NK-92 treated with Interleukin-12 subunit alpha and Interleukin-12 subunit beta, amount 100 ng/mL, for 24 hours (cell line): ENCODE measurements around the gene OPALIN.

Experiments
- DNase-seq: peaks from one replicate; lab custom pipeline; 2025; lab: John Stamatoyannopoulos, UW

Gene OPALIN, protein sequence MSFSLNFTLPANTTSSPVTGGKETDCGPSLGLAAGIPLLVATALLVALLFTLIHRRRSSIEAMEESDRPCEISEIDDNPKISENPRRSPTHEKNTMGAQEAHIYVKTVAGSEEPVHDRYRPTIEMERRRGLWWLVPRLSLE

DNA sequence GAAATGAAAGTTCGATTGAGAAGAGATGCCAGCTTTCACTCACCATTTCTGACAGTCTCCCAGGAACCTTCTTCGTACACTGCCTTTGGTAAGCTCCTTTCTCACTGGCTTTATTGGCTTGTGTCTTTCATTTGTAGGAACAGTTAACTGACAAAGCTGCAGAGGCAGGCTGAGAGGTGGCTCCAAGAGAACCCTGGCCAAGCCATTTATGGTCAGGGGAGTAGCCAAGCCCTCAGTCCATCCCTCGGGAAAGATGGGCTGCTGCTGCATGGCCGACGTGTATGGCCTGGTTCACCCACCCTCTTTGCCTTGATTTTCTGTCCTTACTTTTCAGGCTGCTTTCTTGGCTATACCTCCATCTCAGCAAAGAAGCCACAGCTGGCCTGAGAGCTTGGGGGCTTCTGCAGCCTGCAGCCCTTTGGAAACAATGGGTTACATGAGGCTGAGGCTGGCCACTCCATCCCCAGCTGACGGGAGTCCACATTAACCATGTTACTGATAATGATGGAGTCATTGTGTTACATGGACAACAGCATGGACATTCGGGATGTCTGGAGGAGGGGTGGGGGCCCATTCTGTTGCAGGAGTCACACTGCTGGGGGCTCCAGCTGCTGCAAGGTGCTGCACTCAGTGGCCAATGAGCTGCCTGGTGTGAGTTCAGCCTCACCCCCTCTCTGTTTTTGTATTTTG lies at the start of gene OPALIN:
Gene OPALIN, minus strand, starts transcription at position 152 of the 690 bp plus-strand sequence. Its CDS starts 106 bp downstream, at position 46.
- DNase-seq = no peak

DNA sequence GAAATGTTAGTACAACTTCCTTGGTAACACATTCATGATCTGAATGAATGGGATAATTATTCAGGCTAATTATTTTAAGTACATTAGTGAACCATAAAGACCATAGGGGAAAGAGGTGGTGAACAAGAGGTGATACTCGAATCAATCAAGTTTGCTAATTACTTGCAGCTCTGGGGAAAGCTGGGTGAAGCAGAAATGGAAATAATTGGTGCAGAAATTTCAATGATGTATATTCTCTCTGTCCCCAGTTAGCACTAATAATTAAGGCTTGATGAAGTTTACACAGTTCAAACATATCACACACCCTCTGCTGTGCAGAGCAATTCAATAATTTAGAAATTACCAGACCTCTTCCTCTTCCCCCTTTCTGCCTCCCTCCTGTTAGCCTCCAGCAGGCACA lies 49.4 kb upstream of the OPALIN start:
- no peak for DNase-seq

DNA sequence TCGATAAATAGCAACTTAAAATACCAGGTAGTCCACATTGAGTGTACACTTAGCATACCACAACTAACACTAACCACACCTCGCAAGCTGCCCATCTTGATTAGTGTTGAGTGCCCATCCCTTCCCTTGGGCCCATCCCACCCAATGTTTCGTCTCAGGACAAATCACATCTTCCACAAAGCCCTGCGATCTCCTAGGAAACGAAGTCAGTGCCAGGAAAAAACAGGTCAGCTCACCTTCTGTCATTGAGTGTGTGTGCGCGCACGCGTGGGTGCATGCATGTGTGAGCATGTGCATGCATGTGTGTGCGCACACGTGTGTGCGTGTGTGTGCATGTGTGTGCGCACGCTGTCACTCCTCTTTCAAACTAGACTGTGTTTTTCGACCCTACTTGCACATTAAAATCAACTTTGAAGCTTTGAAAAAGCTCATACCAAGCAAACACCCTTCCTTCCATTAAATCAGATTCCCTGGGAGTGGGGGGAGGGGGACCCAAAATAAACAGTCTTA lies 48.8 kb upstream of the OPALIN start:
- DNase-seq = no peak

DNA sequence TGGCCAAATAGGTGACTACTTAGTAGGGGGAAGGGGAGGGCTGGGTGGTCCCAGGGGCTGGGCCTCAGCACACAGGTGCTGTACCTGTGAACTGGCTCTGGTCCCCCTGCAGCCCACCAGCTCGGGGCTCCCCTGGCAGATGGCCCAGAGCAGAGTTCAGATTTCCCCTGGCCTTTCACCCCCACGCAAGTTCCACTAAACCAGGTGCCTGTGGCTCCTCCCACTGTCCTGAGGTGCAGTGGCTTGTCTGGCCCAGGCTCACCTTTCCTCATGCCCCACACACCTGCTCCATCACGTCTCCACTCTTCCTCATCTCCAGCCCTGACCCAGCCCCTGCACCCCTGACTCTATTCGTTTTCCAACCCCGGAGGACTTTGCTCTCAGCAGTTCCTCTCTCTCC lies 47.3 kb upstream of the OPALIN start:
- no peak for DNase-seq

DNA sequence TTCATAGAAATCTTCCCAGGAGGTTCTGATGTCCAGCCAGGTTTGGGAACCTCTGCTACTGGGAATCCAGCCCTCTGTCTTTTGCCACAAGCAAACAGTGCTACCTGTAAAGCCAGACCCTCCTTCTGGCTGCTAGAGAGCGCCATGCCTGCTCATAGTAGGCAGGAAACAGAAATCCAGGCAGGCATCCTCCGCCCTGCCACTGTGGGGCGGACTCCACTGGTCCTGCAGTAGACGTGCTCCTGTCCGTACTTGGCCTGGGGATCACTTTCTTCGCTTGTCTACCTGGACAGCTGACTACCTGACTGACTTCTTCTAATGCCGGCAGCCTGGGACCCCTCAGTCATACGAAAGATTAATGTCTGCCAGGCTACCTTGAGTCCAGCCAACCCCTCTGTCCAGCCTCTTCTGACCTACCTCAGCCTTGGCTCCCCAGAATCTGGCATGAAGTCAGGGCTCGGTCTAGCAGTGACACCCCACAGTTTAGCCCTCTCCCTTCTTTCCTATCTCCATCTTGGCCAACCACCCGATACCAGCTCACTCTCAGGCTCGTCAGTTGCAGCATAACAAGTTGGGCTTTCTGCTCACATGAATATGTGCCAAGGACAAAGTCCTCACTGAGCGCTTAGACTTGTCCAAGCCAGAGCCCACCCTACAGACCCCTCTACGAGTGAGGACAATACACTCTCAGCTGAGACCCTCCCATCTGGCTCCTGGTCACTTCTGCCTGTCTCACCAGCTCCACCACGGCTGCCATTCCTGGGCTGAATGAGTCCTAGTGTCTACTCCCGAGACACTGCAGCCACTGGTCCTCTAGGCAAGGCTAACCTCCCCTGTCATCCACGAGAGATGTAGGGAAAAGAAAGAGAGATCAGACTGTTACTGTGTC lies 43.9 kb upstream of the OPALIN start:
- DNase-seq = no peak

DNA sequence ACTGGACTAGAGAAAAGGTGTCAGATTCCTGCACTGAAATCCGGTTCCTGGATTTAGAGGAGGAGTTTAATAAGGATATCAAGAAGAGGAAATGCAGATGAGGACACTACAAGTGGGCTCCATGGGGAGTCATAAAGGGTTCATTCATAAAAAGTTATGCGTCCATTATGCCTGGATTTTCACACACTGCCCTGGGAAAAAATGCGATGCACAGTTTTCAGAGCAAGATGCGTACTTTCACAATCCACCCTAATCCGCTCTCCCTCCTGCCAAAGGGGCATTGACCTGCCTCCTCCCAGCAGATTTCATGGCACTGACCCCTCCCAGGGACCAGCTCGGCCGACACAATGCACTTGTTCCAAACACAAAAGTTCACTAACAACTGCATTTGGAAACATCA lies 42.2 kb upstream of the OPALIN start:
- DNase-seq = no peak

DNA sequence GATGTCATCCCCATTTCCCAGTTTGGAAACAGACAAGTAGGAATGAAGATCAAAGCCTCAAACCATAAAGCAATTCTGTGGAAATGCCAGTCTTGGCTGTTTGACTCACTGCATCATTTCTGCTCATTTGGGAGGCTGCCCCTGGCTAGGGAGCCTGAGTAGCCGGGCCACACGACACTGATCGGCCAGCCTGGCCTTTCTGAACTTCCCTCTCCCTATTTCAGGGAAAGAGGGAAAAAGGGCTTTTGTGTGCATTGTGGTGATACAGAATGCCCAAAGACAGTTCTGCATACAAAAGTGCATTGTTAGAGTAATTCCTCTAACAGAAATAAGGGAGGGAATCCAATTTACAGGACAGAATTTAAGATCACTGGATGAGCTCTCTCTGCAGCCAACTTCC lies 41.7 kb upstream of the OPALIN start:
- no peak for DNase-seq

DNA sequence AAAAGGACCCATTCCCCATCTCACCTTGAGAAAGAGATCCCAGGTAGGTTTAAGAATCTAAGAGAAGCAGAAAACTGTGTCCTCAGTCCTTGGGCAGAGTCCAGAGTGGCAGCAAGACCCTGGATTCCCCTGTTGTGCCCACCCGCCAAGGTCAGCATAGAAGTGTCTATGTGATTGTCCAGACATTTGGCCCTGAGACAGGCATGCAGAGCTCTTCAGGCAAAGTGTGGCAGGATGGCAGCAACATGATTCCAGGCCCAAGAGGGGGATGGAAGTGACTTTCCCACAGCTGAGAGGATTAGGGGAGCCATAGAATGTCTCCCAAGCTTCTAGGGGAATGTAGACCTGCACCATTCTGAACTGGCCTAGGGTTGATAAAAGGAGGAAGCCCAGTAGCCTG lies 39.1 kb upstream of the OPALIN start:
- no peak for DNase-seq

DNA sequence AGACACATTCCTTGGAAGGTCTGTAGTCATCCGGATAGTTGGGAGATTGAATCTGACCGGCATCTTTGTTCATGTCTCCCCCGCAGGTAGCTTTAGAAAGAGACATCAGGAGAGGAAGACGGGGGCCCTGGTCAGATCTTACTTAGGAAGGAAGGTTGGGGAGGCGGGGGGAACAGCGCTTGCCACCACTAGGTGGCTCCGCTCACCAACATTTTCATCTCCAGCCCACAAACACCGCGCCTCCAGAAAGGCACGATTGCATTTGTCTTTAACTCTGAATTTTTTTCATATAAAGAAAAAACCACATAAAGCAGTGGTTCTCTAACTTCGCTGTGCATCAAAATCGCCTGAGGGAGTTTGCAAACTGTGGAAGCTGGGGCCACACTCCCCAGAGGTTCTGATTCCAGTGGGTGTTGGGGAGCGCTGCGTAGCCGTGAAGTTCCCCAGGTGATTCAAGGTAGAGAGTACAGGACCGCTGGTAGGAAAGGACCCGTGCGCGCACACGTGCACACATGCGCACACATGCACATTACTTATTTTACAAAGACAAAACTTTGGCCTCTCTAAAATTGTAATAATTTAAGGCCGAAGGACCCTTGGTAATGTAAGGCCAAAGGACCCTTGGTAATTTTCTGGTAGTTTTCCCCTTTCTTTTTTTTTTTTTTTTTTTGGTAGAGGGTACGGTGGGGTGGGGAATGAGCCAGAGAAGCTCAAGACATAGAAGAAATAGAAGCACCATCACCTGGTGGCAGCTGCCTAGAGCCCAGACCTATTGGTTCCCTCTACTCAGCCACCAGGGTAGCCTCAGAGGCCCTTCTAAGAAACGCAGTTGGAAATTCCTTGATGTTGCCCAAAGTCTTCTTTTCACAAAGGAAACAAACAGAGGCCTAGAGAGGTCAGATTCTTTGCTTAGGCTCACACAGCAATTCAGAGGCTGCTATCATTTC lies 37.4 kb upstream of the OPALIN start:
- peak; percentile 7 for DNase-seq

DNA sequence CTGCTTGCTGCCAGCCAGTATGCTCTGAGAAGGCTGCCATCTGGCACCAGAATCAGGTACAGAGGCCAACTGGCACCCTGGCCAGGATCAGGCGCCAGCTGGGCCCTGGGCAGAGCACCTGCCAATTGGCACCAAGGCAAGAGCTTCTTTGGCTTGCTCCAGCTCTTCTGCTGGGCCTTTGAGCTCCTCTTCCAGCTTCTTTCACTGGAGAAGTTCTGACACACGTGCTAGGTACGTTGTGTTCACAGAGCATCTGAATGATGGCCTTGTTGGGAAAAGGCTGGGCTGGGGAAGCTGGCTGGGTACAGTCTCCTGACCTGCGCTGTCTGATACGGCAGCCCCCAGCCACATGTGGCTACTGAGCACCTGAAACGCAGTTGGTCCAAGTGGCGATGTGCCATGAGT lies 31.7 kb upstream of the OPALIN start:
- DNase-seq = no peak

DNA sequence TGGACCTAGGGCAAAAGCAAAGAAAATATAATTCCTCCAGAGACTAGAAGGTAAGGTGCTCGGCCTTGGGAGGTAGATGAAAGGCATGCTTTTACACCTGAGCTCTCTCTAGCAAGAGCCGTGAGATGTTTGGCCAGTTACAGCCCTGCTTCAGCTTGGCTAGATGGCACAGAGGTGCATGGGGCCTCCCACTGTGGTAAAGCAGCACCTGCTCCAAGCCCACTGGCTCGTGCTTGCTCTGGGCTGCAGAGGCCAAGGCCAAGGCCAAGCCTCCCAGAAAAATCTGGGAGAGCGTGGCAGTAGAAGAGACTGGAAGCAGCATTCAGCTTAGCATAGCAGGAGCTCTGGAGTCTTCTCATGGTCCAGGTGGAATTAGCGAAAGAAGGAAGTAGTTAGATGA lies 31.0 kb upstream of the OPALIN start:
- no peak for DNase-seq

DNA sequence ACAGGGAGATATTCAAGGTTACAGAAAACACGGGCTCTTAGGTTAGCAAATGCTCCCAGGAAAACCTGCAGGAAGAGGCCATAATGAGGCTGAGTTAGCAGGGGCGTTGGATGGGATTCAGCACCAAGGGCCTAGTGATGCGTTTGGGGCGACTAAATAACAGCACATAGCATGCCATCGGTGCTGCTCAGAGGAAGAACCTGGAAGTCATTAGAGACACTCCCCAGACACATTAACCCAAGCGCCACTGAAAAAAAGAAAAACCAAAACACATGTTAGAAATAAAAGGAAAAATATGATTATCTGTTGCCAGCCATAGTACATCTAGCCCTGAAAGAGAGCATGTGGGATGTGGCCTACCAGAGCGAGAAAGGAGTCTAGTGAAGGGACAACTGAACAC lies 28.8 kb upstream of the OPALIN start:
- DNase-seq = no peak

DNA sequence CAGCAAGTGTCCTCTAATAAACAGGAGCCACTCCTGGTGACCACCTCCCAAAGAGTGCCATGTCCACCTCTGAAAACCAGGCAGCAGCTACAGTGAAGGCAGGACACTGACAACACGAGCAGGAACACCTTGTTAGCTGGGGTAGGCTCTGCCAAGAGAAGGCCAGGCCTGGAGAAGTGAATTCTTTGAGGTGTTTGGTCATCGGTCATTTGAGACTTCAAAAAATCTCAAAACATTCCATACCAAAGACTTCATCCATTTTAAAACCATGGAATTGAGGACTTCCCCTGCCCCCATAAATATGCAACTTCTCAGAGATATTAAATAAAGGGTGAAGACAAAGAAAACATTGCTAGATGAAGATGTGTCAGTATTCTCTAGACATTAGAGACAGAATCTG lies 28.4 kb upstream of the OPALIN start:
- DNase-seq = no peak

DNA sequence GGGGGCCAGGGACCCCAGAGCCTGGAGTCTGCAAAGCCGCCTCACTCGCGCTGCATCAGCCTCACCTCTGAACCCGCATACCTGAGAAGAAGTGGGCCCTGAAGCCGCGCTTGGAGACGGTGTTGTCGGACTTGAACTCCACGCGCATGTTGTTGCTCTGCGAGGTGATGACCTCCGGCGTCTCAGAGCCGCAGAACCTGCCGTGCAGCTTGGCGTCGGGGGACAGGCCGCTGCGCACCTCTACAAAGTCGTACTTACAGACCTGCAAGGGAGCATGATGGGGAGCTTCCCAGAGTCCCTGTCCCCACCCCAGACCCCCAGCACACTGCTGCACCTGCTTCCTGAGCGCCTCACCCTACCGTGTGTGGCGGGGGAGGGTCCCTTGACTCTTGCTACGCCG lies 25.7 kb upstream of the OPALIN start:
- no peak for DNase-seq

DNA sequence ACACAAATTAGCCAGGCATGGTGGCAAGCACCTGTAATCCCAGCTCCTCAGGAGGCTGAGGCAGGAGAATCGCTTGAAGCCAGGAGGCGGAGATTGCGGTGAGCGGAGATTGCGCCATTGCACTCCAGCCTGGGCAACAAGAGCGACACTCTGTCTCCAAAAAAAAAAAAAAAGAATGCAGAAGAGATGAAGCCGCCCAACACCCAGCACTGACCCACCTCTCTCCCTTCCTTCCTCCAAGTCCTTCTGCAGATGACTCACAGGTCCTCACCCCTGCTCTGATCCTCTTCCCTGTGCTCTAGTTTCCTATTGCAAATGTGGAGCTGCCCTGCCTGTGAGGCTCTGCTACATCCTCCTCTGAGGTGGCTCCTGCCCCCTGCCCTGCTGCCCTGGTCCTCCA lies 22.0 kb upstream of the OPALIN start:
- DNase-seq = no peak

DNA sequence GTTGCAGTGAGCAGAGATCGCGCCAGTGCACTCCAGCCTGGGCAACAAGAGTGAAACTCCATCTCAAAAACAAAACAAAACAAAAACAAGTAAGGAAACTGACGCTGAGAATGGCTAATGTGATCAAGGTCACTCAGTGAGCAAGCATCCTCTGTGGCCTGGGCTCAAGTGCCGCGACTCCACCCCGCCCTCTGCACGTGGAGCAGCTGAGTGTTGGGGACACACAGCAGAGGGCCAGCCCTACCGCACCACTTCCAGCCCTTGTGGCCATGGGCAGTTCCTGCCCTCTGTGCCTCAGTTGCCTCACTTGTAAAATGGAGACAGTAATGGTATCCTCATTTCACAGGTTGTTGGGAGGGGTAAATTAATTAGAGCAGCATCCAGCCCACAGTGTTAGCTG lies 21.0 kb upstream of the OPALIN start:
- no peak for DNase-seq

DNA sequence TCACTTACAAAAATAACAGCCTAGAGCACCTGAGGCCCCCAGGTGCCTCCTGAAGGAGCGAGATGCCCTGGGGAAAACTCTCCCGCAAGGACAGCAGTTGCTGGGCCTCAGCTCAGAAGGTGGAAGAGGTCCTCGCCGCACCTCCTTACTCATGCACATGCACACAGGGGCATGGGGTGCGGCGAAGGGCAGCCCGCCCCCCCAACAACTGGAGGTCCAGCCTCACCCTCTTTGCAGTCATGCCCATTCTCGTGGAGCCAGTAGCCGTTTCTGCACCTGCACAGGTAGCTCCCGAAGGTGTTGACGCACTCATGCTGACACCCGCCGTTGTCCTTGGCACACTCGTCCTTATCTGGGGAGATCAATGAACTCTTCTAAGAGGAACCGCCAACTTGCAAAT lies 19.9 kb upstream of the OPALIN start:
- DNase-seq = no peak

DNA sequence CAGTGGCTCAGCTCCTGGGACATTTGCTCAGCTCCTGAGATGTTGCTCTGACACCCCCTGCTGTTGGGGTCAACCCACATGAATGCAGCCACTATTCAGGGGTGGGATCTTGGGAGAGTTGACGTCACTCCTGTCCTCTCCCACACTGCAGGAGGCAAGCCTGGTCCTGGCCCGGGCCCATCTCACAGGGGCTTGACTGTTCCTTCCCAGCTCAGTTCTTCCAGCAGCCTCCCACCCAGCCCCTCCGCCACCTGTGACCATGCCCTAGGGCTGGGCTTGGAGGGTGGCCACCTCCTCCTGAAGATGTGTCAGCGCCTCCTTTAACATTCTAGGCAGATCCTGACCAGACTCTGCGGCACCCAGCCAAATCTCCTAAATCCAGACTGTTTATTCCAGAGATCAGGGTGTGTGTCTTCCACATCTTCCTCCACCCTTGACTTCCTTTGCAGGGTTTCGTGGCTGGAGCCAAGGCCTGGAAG lies 19.1 kb upstream of the OPALIN start:
- no peak for DNase-seq

DNA sequence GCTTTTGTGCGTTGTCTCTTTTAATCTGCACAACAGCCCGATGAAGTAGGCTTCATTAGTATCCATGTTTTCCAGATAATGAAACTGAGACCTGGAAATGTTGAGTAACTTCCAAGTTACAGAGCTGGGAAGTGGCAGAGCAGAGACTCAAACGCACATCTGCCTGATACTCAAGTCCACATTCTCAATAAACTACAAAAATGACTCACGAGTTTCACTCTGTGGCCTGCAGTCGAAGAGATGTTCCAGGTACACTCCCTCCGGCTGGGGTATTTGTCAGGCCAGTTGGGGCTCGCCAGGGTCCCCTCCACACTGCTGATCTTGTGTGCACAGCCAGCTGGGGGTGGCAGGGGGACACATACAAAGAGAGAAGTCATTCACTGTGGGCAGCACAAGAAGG lies 17.7 kb upstream of the OPALIN start:
- no peak for DNase-seq

DNA sequence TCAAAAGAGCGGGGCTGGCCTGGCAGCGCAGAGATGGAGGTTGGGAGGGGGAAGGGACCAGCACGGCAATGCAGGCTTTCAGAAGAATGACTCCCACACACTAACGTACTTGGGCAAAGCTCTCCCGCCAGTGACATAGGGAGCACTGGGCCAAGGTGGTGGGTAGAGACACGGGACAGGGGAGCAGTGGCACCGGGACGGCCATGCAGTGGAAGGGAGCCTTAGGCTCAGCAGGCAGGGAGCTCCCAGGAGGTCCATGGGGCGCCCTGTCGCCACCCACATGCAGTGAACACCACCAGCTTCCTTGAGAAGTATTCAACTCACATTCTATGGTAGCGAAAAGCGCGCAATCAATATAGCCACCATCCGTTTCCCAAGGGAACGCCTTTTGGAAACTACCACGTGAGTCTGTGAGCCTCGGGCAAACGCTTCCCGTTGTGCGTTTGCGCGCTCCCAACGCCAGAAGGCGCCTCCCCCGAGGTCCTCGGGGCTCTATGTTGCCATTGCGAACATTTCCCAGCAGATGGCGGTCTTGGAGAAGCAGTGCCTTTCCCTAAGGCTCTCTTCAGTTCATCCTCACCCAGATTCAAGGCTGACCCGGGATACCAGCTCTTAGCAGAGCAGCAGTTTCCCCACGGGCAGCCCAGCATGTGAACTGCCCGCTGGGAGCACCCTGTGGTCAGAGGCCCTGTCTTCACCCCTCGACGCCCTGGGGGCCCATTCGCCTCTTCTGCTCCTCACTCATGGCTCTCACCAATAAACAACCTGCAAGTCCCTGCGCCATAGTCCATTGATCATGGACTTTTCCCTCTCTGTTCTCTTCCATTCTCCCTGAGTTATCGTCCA lies 16.4 kb upstream of the OPALIN start:
- peak; percentile 46 for DNase-seq

DNA sequence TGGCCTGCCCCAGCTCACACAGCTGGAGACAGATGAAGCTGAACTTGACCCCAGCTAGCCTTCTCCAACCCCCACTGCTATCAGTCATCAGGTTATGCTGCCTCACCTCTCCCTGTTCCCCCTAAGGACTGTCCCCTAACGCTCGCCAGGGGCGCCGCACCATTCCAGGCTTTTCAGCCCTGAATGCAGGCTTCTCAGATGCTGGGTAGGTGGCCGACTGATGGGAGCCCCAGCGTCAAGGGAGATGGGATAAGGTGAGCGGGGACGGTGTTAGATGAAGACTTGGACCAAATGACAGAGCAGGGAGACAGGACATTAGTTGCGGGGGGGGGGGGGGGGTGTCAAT lies 15.8 kb upstream of the OPALIN start:
- DNase-seq = no peak
